OCI-LY7 (cell line): ENCODE data around the gene CCL3. TPM values are rescaled to one million over a fixed set of nuclear protein-coding genes. Genes with fewer than 3 reads are reported as not detected.
"Not testable (repeated sequence)": the region's sequence is repeated elsewhere in the genome, so short reads cannot be mapped to it uniquely, and the experiment has no call there.

Experiments used
- BruUV-seq: library from RNA; stranded (reverse); fragments of 400-500 nt; replicated peaks from 2 replicates; lab custom pipeline; 2021; lab: Mats Ljungman, UMichigan
- CTCF ChIA-PET: fragments of 300-600 bp; sonication (Branson Sonifier 250); formaldehyde crosslinking; loops from one replicate; lab custom pipeline; 2022; ENCODE audit warnings: antibody characterized with exemption; ENCODE audit not compliant: unreplicated experiment; lab: Charles Lee
- POLR2A ChIA-PET: fragments of 300-600 bp; sonication (Branson Sonifier 250); formaldehyde crosslinking; loops from one replicate; lab custom pipeline; 2022; ENCODE audit warnings: antibody characterized with exemption; lab: Charles Lee
- DNase-seq: peaks from one replicate; pipeline ENCODE4 v3.0.0-alpha.2; 2015; ENCODE audit warnings: low spot score
- H2AFZ ChIP-seq: fragments of 200-600 bp; sonication (generic), shearing (Covaris generic); 2 replicates; pipeline ENCODE4 v1.6.1; 2014; ENCODE audit warnings: mild to moderate bottlenecking, antibody characterized with exemption, low read length, moderate library complexity
- H3K27ac ChIP-seq: fragments of 200-600 bp; sonication (generic); 2 replicates; pipeline ENCODE4 v1.5.1; 2014; ENCODE audit warnings: mixed run types, low read depth, mild to moderate bottlenecking, moderate library complexity, low read length, inconsistent platforms; ENCODE audit not compliant: poor library complexity, severe bottlenecking
- H3K36me3 ChIP-seq: fragments of 200-600 bp; sonication (generic); 2 replicates; pipeline ENCODE4 v1.6.1; 2014; ENCODE audit warnings: mild to moderate bottlenecking, antibody characterized with exemption, low read length, moderate library complexity, mixed read lengths; ENCODE audit not compliant: insufficient read depth
- H3K4me1 ChIP-seq: fragments of 200-600 bp; sonication (generic); 2 replicates; pipeline ENCODE4 v1.5.1; 2014; ENCODE audit warnings: mild to moderate bottlenecking, low read length; ENCODE audit not compliant: insufficient read depth, poor library complexity, severe bottlenecking
- H3K4me2 ChIP-seq: fragments of 200-600 bp; sonication (generic); 2 replicates; pipeline ENCODE4 v1.6.1; 2014; ENCODE audit warnings: mild to moderate bottlenecking, low read length
- H3K4me3 ChIP-seq: fragments of 200-600 bp; sonication (generic); 2 replicates; pipeline ENCODE4 v1.5.1; 2014; ENCODE audit warnings: mild to moderate bottlenecking, low read depth, low read length; ENCODE audit not compliant: poor library complexity, severe bottlenecking
- H3K79me2 ChIP-seq: fragments of 200-600 bp; sonication (generic); 2 replicates; pipeline ENCODE4 v1.6.1; 2016; ENCODE audit warnings: low read depth, mild to moderate bottlenecking, low read length, moderate library complexity, mixed read lengths; ENCODE audit not compliant: insufficient read depth
- H3K9me2 ChIP-seq: fragments of 200-600 bp; sonication (generic); 2 replicates; pipeline ENCODE4 v1.6.1; 2016; ENCODE audit warnings: mild to moderate bottlenecking, low read length, mixed read lengths; ENCODE audit not compliant: insufficient read depth
- H3K9me3 ChIP-seq: fragments of 200-600 bp; sonication (generic); 2 replicates; pipeline ENCODE4 v1.6.1; 2014; ENCODE audit warnings: mild to moderate bottlenecking, mixed run types, low read length, mixed read lengths
- H4K20me1 ChIP-seq: fragments of 200-600 bp; sonication (generic); 2 replicates; pipeline ENCODE4 v1.6.1; 2014; ENCODE audit warnings: mild to moderate bottlenecking, antibody characterized with exemption, low read length, moderate library complexity, mixed read lengths; ENCODE audit not compliant: insufficient read depth
- intact Hi-C: fragments of 100-400 bp; cut with micrococcal nuclease; formaldehyde crosslinking; loops from one replicate; pipeline ENCODE4 v1.10.0; 2022; ENCODE audit not compliant: unreplicated experiment
- total RNA-seq, 2 experiments: library from RNA; depleted of rRNA in 1 of 2; stranded (reverse); fragments of >200 nt in 1 of 2; shearing (Covaris generic) in 1 of 2; gene quantifications; 2 replicates each; pipeline ENCODE4 v1.2.3, GENCODE V29; 2014 to 2022
- TF ChIP-seq, protein P1 (sequence below): fragments of 200-600 bp; sonication (generic); conservative IDR thresholded peaks from 2 replicates; pipeline ENCODE4 v1.5.1; 2014; ENCODE audit warnings: mild to moderate bottlenecking, antibody characterized with exemption, low read length, moderate library complexity, mixed read lengths

The CCL3 gene
- total RNA-seq, 2 experiments from 2014 or later, result not detected

DNA sequence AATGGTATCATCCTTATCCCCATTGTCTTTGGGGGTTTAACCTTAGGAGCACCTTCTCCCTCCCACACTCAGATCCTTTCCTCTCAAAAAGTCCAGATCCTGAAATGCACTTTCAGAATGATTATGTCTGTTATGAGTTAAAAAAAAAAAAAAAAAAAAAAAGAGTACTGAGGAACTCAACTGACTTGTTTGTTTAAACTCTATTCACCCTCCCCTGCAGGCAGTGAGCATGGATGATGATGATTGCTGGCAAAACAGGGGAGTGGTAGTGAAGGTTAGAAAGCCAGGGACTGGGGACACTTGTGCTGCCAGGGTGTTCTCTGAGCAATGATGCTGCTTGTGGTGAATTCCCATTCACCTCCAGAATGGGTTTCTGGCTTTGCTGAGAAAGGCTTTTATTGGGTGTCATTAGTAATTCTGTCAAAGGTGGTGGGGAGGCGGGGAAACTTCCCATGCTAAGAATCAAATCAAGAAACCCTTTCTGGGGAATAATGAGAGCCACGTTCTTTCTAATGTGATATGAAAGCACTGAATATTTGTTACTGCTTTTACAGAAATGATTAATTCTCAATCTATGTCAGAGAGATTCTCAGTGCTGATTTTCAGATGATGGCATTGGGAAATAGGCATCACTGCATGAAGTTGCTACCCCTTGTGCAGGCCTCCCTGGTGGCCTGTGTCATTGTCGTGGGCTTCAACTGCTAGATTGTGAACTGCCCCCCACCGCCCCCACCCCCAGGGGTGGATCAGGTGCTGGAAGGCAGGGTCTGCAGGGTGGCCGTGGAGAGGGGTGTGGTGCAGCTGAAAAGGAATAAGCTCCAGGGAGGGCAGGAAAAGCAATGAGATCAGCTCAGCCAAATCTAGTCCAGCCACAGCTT is 27.8 kb upstream of the CCL3 start:
- BruUV-seq, result no TSS peak
- DNase-seq, result no peak
- ChIA-PET POLR2A (interaction anchor here (0.8 to 2.3 kb wide), 3 partner anchors 8 to 28 kb away, joined by 3 to 8 read pairs (median 4); no protein-coding TSS in a partner anchor), CTCF (interaction anchor here (0.6 kb wide), 1 partner anchor 83 kb away, joined by 3 read pairs; no protein-coding TSS in a partner anchor)
- Histone ChIP-seq H3K27ac (no peak overlapping the region), H3K4me2 (no peak overlapping the region), H3K79me2 (no peaks in the 10 kb centered on the region), H2AFZ (no peak overlapping the region), H3K4me3 (no peak overlapping the region), H3K4me1 (no peaks in the 10 kb centered on the region), H4K20me1 (no peaks in the 10 kb centered on the region), H3K36me3 (no peaks in the 10 kb centered on the region), H3K9me2 (no peaks in the 10 kb centered on the region), H3K9me3 (no peaks in the 10 kb centered on the region)
- TF ChIP-seq, protein P1, sequence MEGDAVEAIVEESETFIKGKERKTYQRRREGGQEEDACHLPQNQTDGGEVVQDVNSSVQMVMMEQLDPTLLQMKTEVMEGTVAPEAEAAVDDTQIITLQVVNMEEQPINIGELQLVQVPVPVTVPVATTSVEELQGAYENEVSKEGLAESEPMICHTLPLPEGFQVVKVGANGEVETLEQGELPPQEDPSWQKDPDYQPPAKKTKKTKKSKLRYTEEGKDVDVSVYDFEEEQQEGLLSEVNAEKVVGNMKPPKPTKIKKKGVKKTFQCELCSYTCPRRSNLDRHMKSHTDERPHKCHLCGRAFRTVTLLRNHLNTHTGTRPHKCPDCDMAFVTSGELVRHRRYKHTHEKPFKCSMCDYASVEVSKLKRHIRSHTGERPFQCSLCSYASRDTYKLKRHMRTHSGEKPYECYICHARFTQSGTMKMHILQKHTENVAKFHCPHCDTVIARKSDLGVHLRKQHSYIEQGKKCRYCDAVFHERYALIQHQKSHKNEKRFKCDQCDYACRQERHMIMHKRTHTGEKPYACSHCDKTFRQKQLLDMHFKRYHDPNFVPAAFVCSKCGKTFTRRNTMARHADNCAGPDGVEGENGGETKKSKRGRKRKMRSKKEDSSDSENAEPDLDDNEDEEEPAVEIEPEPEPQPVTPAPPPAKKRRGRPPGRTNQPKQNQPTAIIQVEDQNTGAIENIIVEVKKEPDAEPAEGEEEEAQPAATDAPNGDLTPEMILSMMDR, result no peak
- intact Hi-C loops, result no loop called here

- H3K9me2 ChIP-seq, POLR2A ChIA-PET, H3K27ac ChIP-seq, H4K20me1 ChIP-seq, H3K4me3 ChIP-seq, H3K9me3 ChIP-seq, H3K36me3 ChIP-seq, H3K4me1 ChIP-seq, BruUV-seq, intact Hi-C loops, CTCF ChIA-PET, H3K4me2 ChIP-seq, DNase-seq, H2AFZ ChIP-seq, H3K79me2 ChIP-seq: not testable (repeated sequence)
Measured at GRCh38 chr17:36115649-36115977, 25.7 kb upstream of the CCL3 start.

DNA sequence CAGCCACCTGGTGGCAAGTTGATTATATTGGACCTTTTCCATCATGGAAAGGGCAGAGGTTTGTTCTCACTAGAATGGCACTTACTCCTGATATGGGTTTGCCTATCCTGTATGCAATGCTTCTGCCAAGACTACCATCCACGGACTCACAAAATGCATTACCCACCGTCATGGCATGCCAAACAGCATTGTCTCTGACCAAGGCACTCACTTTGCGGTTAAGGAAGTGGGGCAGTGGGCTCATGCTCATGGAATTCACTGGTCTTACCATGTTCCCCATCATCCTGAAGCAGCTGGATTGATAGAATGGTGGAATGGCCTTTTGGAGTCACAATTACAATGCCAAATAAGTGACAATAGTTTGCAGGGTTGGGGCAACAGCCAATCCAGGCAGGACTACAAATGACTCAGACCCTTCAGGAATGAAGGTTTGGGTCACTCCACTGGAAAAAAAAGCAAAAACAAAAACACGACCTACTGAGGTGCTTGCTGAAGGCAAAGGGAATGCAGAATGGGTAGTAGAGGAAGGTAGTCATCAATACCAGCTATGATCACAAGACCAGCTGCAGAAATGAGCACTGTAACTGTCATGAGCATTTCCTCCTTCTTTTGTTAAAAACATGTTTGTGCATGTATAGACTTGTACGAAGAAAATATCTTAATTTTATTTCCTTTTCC is 25.2 kb upstream of the CCL3 start:
- H3K79me2 ChIP-seq, H3K27ac ChIP-seq, CTCF ChIA-PET, H3K9me3 ChIP-seq, intact Hi-C loops, H2AFZ ChIP-seq, H4K20me1 ChIP-seq, H3K4me2 ChIP-seq, H3K4me3 ChIP-seq, BruUV-seq, H3K36me3 ChIP-seq, DNase-seq, H3K9me2 ChIP-seq, POLR2A ChIA-PET, H3K4me1 ChIP-seq: not testable (repeated sequence)

- H3K4me3 ChIP-seq, BruUV-seq, DNase-seq, H2AFZ ChIP-seq, H3K9me3 ChIP-seq, H3K4me1 ChIP-seq, H3K79me2 ChIP-seq, H3K4me2 ChIP-seq, H3K27ac ChIP-seq, POLR2A ChIA-PET, H3K9me2 ChIP-seq, H3K36me3 ChIP-seq, CTCF ChIA-PET, H4K20me1 ChIP-seq: not testable (repeated sequence)
- intact Hi-C loops, result loop anchor here (2.0 kb wide), 1 partner anchor 36 kb away; no protein-coding TSS in a partner anchor
Measured at GRCh38 chr17:36113131-36113530, 23.2 kb upstream of the CCL3 start.
